HepG2 (cell line): ENCODE data around the gene UQCC5. TPM values are rescaled to one million over a fixed set of nuclear protein-coding genes. Genes with fewer than 3 reads are reported as not detected.

Source experiments
- CCAR2 ChIP-seq: fragments of 200-400 bp; formaldehyde crosslinking; optimal IDR thresholded peaks from 2 replicates; pipeline ENCODE3; 2018; ENCODE audit warnings: low read depth, mild to moderate bottlenecking, low read length, moderate library complexity
- EHMT2 ChIP-seq: fragments of 200-600 bp; sonication (generic); IDR thresholded peaks from 2 replicates; pipeline ENCODE4 v1.7.0; 2017; ENCODE audit warnings: antibody characterized with exemption, low read depth, low read length, borderline replicate concordance
- ISL2 ChIP-seq: sonication (generic); formaldehyde crosslinking; IDR thresholded peaks from 2 replicates; pipeline ENCODE4 v1.5.0; 2020; ENCODE audit warnings: missing genetic modification reagents
- JDP2 ChIP-seq: sonication (generic); formaldehyde crosslinking; IDR thresholded peaks from 2 replicates; pipeline ENCODE4 v1.8.1; 2022; ENCODE audit warnings: missing genetic modification reagents, borderline replicate concordance
- LCORL ChIP-seq, 2 experiments: fragments of 450-650 bp in 1 of 2; sonication (generic) in 1 of 2; formaldehyde crosslinking in 1 of 2; IDR thresholded peaks; 2 replicates each; pipeline versions ENCODE4 v1.5.0 to v1.6.1; 2017 to 2020; ENCODE audit warnings: antibody characterized with exemption in 1 of 2, missing genetic modification reagents in 1 of 2
- MXD4 ChIP-seq: IDR thresholded peaks from 2 replicates; pipeline ENCODE4 v1.6.1; 2016; ENCODE audit warnings: mild to moderate bottlenecking, missing biosample characterization, missing genetic modification reagents
- ZFX ChIP-seq: sonication (generic); formaldehyde crosslinking; IDR thresholded peaks from 2 replicates; pipeline ENCODE4 v1.4.0; 2020; ENCODE audit warnings: mild to moderate bottlenecking, low read depth, missing genetic modification reagents, moderate library complexity
- ZIK1 ChIP-seq: sonication (generic); formaldehyde crosslinking; IDR thresholded peaks from 2 replicates; pipeline ENCODE4 v1.5.0; 2020; ENCODE audit warnings: mild to moderate bottlenecking, low read depth, missing genetic modification reagents, borderline replicate concordance
- ZNF33A ChIP-seq: sonication (generic); formaldehyde crosslinking; IDR thresholded peaks from 2 replicates; pipeline ENCODE4 v1.5.1; 2020; ENCODE audit warnings: missing genetic modification reagents, mild to moderate bottlenecking, moderate library complexity, borderline replicate concordance
- ZNF432 ChIP-seq: sonication (generic); formaldehyde crosslinking; IDR thresholded peaks from 2 replicates; pipeline ENCODE4 v1.5.0; 2020; ENCODE audit warnings: missing genetic modification reagents, mild to moderate bottlenecking, borderline replicate concordance
- polyA plus RNA-seq, 8 experiments: library from polyadenylated mRNA; depleted of rRNA in 3 of 8; stranded (reverse) in 7 of 8; unstranded in 1 of 8; fragments of >200 nt; fragmentation: Illumina TruSeq in 4 of 8; extraction: Trizol in 4 of 8; gene quantifications; 2 replicates each; pipeline versions ENCODE4 v1.2.1 to v1.2.3, GENCODE V29; 2011 to 2016; ENCODE audit warnings: low read depth in 4 of 8, missing spikeins in 1 of 8, mixed read lengths in 1 of 8; ENCODE audit not compliant: insufficient read depth in 1 of 8
- total RNA-seq, 5 experiments: library from RNA; depleted of rRNA; stranded (reverse); fragments of >200 nt; fragmentation: Illumina TruSeq; extraction: Trizol; gene quantifications; 2 replicates each; pipeline ENCODE4 v1.2.3, GENCODE V29; 2016; ENCODE audit warnings: low read depth in 1 of 5
- TF ChIP-seq, protein P1 (sequence below): sonication (generic); formaldehyde crosslinking; IDR thresholded peaks from 2 replicates; pipeline ENCODE4 v1.4.0; 2020; ENCODE audit warnings: missing genetic modification reagents
- TF ChIP-seq, protein P2 (sequence below), 2 experiments: fragments of 450-650 bp in 1 of 2; sonication (generic) in 1 of 2; formaldehyde crosslinking in 1 of 2; IDR thresholded peaks; 2 replicates each; pipeline versions ENCODE4 v1.6.1 to v1.8.0; 2016 to 2022; ENCODE audit warnings: antibody characterized with exemption in 1 of 2, mild to moderate bottlenecking in 1 of 2, missing genetic modification reagents in 1 of 2
- TF ChIP-seq, protein P3 (sequence below): IDR thresholded peaks from 2 replicates; pipeline ENCODE4 v1.6.1; 2016; ENCODE audit warnings: mild to moderate bottlenecking
- TF ChIP-seq, protein P4 (sequence below): sonication (generic); formaldehyde crosslinking; IDR thresholded peaks from 2 replicates; pipeline ENCODE4 v1.5.0; 2020; ENCODE audit warnings: missing genetic modification reagents

Gene UQCC5
- total and polyA plus RNA-seq, 2 of the 13 experiments (the other 11 are each of a cell fraction or from before 2014, with no cell fraction given) = 15.4 to 29.5 TPM

DNA sequence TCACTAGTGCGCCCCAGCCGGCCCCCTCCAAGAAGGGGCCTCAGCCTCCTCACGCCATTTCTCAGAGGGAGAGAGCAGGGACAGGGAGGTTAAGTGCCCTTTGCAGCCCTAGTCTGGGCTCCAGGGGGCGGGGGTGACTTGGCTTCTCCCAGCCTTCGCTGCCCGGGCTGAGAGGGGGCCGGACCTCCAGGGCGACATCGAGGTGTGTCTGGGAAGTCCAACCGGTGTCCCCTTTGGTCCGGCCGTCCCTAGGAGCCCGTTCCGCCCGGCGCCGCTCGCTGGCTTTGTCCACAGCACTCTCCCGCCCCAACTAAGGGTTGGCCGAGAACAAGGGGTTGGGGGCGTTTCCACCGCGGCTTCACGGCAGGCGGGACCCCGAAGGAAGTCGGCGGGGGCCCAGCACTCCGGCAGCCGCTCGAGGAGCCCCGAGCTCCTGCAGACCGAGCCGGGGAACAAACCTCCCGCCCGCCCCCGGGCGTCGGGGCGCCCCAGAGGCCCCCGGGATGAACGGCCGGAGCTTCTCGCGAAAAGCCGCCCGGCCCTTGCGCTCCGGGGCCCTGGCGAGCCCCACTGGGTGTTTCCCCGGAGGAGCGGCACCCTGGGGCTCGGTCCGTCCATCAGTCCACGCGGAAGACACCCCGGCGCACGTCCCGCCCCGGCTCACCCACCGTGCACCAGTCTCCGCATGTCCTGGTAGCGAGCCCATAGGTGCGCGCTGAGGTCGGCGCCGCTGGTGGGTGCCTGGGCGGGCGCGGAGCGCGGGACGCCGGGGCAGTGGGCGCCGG, 3.4 kb upstream of the UQCC5 start (continued):
- TF ChIP-seq ZIK1 = no peak
- TF ChIP-seq LCORL (IDR thresholded peaks at IDR 0.05) = no peak
- TF ChIP-seq LCORL (CRISPR knock-in tag; IDR thresholded peaks at IDR 0.05) = no peak
- TF ChIP-seq MXD4 (CRISPR knock-in tag) = no peak
- no peak for TF ChIP-seq ISL2
- TF ChIP-seq ZNF33A (CRISPR knock-in tag) = no peak
- TF ChIP-seq, protein P1, sequence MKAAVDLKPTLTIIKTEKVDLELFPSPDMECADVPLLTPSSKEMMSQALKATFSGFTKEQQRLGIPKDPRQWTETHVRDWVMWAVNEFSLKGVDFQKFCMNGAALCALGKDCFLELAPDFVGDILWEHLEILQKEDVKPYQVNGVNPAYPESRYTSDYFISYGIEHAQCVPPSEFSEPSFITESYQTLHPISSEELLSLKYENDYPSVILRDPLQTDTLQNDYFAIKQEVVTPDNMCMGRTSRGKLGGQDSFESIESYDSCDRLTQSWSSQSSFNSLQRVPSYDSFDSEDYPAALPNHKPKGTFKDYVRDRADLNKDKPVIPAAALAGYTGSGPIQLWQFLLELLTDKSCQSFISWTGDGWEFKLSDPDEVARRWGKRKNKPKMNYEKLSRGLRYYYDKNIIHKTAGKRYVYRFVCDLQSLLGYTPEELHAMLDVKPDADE (CRISPR knock-in tag) = no peak
- TF ChIP-seq, protein P2, sequence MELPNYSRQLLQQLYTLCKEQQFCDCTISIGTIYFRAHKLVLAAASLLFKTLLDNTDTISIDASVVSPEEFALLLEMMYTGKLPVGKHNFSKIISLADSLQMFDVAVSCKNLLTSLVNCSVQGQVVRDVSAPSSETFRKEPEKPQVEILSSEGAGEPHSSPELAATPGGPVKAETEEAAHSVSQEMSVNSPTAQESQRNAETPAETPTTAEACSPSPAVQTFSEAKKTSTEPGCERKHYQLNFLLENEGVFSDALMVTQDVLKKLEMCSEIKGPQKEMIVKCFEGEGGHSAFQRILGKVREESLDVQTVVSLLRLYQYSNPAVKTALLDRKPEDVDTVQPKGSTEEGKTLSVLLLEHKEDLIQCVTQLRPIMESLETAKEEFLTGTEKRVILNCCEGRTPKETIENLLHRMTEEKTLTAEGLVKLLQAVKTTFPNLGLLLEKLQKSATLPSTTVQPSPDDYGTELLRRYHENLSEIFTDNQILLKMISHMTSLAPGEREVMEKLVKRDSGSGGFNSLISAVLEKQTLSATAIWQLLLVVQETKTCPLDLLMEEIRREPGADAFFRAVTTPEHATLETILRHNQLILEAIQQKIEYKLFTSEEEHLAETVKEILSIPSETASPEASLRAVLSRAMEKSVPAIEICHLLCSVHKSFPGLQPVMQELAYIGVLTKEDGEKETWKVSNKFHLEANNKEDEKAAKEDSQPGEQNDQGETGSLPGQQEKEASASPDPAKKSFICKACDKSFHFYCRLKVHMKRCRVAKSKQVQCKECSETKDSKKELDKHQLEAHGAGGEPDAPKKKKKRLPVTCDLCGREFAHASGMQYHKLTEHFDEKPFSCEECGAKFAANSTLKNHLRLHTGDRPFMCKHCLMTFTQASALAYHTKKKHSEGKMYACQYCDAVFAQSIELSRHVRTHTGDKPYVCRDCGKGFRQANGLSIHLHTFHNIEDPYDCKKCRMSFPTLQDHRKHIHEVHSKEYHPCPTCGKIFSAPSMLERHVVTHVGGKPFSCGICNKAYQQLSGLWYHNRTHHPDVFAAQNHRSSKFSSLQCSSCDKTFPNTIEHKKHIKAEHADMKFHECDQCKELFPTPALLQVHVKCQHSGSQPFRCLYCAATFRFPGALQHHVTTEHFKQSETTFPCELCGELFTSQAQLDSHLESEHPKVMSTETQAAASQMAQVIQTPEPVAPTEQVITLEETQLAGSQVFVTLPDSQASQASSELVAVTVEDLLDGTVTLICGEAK (IDR thresholded peaks at IDR 0.05) = no peak
- TF ChIP-seq, protein P2 (CRISPR knock-in tag; IDR thresholded peaks at IDR 0.05) = no peak
- no peak for TF ChIP-seq CCAR2
- TF ChIP-seq, protein P3, sequence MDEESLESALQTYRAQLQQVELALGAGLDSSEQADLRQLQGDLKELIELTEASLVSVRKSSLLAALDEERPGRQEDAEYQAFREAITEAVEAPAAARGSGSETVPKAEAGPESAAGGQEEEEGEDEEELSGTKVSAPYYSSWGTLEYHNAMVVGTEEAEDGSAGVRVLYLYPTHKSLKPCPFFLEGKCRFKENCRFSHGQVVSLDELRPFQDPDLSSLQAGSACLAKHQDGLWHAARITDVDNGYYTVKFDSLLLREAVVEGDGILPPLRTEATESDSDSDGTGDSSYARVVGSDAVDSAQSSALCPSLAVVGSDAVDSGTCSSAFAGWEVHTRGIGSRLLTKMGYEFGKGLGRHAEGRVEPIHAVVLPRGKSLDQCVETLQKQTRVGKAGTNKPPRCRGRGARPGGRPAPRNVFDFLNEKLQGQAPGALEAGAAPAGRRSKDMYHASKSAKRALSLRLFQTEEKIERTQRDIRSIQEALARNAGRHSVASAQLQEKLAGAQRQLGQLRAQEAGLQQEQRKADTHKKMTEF = peak; percentile 47; the same call in 1 of the 2 replicates
- TF ChIP-seq EHMT2 = no peak
- TF ChIP-seq, protein P4, sequence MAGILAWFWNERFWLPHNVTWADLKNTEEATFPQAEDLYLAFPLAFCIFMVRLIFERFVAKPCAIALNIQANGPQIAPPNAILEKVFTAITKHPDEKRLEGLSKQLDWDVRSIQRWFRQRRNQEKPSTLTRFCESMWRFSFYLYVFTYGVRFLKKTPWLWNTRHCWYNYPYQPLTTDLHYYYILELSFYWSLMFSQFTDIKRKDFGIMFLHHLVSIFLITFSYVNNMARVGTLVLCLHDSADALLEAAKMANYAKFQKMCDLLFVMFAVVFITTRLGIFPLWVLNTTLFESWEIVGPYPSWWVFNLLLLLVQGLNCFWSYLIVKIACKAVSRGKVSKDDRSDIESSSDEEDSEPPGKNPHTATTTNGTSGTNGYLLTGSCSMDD (CRISPR knock-in tag) = no peak
- TF ChIP-seq ZNF432 (CRISPR knock-in tag) = no peak
- peak; percentile 20 for TF ChIP-seq ZFX
- no peak for TF ChIP-seq JDP2 (CRISPR knock-in tag)
